Right kidney (tissue), 1 donor: ENCODE data around the gene CDC42BPA.
"Not testable (repeated sequence)": the region's sequence is repeated elsewhere in the genome, so short reads cannot be mapped to it uniquely, and the experiment has no call there.

ENCODE experiments used
- DNase-seq: peaks from one replicate; pipeline ENCODE4 v3.0.0-alpha.2; 2016

CDC42BPA gene

GRCh38 chr1:227336136-227336535, 17.8 kb upstream of the CDC42BPA start:
- DNase-seq = not testable (repeated sequence)

GRCh38 chr1:227335242-227336020, 17.1 kb upstream of the CDC42BPA start:
- no peak for DNase-seq

DNA sequence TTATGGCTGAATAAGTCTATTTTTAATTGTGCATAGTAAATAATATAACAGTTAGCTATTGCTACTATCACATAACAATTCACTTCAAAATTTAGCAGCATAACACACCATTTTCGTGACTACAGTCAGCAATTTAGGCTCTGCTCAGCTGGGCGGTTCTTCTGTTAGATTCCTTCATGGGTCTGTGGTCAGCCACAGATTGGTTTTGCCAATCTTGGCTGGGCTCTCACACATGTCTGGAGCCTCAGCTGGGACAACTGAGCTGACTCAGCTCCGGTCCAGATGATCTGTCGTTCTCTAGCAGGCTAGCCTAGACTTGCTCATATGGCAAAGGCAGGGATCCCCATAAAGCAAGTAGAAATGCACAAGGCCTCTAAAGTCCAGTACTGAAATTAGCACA, 15.1 kb upstream of the CDC42BPA start:
- DNase-seq = no peak

- DNase-seq = no peak
These were observed 12.2 kb upstream of the CDC42BPA start for GRCh38 chr1:227330279-227331076.

DNA sequence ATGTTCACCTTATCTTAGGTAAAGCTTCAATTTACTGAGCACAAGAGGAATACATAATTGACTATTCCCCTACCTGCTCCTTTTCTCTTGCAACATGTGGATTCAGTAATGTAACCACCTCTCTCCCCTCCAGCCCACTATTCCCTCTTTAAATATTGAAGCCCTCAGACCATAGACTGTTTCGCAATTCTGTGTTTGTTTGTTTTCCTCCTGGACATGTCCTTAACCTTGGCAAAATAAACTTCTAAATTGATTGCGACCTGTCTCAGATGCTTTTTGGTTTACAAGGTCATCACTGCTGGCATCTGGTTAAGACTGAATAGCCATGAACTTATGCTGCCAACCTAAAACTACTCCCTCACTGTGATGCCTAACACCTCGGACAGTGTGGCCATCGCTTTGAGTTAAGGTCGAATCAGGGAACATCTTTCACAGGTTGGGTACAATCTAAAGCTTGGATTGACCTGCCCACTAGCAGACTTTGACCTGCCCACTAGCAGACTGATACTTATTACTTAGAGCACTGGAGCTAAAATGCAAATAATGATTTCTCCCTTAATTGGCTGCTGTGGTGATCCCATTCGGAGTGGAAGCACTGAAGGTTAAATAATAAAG, 10.2 kb upstream of the CDC42BPA start:
- no peak for DNase-seq

GRCh38 chr1:227325156-227325555, 6.9 kb upstream of the CDC42BPA start:
- no peak for DNase-seq

- no peak for DNase-seq
These were observed 5.6 kb upstream of the CDC42BPA start for GRCh38 chr1:227323967-227324268.

DNA sequence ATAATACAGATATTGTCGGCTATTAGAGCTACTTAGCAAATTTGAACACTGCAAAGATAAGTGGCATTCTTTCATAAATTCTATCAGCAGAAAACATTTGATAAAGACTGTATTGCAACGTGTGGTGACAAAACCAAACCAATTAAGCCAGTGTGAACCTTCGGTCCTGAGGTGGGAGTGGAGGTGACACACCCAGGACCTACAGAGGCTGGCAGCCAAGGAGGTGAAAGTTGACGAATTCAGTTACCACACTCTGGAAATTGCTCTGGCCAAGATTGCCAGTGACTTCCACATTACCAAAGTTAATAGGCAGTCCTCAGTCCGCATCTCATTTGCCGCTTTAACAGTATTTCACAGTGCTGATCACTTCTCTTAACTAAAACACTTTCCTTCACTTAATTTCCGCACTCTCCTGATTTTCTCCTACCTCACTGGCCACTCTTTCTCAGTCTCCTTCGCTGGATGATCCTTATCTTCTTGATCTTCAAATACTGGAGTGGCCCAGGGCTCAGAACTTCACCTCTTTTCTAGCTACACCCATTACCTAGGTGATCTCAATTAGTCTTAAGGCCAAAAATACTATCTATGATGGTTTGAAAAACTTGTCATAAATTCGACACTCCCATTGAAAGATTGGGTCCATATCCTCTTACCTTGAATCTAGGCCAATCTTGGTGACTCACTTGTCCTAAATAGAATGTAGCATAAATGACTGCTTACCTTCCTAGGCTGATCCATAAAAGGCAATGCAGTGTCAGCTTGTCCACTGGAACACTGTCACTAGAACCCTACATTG, 5.1 kb upstream of the CDC42BPA start:
- DNase-seq = no peak

DNA sequence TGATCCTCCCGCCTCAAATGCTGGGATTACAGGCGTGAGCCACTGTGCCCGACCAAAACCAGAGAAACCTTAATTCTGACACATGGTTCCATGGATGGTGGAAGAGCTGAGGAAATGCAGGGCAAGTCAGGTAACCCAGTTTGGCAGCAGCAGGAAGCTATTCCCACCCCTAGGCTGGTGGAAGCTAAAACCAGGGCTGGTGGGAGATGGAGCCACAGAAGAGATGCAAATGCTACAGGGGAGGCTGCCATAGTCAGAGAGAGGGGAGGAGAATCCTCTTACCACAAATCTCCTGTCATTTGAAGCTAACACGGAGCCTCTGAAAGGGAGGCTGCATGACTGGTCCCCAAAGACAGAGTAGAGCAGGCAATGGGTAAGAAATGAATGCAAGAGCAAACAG, 4.1 kb upstream of the CDC42BPA start:
- DNase-seq = no peak

DNA sequence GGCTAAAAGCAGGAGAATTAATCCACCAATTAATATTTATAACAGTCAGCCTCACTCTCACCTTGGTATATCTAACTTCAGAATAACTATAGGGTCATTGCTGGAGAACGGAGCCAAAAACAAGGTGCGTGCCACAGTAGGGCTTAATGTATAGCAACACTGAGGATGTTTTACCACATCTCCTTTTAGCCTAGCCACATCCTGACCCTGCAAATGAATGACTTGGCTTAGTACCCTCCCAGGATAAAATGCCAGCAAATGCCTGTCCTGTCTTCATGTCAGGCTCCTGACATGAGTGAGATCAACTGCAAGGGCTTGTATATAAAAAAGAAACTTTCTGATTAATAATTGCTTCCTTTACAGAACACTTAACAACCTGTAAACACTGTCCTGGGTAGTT, 2.7 kb upstream of the CDC42BPA start:
- no peak for DNase-seq

- no peak for DNase-seq
These were observed 2.2 kb upstream of the CDC42BPA start for GRCh38 chr1:227320476-227320875.

DNA sequence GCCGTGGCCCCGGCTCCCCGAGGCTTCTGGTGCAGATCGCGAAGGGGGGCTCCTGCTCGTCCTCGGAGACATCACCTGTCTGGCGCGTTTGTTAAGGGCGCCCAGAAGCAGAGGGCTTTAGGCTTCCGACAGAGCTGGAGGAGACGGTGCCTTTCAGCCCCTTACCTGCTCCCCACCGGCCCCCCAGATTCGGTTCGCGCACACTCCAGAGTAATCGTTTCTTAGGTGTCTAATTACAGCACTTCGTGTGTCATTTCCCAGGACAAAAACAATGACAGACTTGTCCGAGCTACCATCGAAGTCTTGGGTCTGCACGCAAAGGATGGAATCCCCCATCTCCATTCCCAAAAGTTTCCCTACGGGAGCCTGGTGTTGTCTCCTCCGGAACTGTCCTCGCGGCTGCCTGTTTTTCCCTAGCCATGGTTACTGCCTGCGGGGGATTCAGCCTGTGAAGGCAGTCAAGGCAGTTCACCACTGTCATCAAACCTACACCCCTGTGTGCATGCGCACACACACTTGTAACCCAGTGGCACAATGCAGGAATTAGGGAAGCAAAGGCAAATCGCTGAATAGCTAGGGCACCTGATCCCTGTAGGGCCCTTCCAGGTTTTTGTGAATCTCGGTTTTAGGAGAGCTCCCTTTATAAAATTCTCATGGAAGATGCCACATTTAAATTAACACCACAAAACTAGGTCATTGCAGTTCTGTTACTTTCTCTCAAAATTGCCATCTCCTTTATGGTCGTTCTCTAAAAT, 738 bp upstream of the CDC42BPA start:
- peak; percentile 92 for DNase-seq

DNA sequence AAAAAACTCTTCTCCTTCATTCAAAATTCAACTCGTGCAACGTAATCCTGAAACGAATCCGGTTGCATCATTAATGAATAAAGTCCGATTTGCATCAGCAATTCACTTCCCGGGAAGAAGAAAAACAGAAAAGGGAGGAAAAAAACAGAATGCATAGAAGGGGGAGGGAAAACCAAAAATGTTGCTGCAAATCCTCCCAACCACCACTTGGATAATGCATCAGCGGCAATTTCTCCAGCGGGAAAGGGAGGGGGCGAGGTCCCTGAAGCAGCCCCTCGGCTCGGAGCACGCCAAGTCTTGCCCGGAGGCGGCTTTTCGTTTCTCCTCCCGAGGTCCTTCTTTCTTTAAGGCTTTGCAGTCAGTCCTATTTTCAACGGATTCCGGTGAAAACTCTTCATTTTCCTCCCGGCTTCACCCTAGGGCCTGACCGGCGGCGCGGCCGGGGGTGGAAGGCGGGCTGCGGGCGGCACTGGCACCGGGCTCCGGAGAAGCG, 723 bp downstream of the CDC42BPA start:
- no peak for DNase-seq

GRCh38 chr1:227317011-227317451, 1.3 kb downstream of the CDC42BPA start:
- DNase-seq = no peak

- DNase-seq = no peak
These were observed 1.8 kb downstream of the CDC42BPA start for GRCh38 chr1:227316456-227316855.

DNA sequence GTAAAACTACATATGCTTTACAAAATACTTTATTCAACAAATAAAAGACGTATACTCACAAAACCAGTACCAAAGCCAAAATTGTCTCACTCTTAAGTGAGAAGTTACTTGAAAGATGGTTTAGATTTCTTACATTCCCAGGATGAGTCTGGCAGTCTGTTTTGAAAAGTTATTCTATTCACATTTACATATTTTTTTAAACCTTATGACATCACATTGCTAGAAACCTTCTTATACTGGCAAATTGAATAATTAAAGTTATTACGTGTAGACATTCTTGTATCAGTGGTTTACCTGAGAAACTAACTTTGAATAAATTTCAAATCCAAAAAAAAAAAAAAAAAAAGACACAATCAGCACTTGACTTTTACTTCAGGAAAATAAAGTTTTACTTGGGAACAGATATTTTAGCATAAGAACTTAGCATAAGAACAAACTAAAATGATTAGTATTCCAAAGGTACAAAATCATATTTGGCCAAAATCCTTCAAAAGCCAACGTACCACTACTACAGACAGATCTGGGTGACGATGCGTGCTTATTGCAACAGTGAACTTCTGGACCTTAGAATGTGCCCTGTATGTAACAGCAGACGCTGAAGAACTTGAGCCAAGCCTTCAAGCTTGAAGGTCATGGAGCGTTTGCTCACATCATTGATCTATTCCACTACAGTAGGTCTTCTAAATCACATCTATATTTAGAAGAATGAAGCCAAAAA, 2.5 kb downstream of the CDC42BPA start:
- no peak for DNase-seq

GRCh38 chr1:227314014-227314848, 4.1 kb downstream of the CDC42BPA start:
- DNase-seq = no peak

DNA sequence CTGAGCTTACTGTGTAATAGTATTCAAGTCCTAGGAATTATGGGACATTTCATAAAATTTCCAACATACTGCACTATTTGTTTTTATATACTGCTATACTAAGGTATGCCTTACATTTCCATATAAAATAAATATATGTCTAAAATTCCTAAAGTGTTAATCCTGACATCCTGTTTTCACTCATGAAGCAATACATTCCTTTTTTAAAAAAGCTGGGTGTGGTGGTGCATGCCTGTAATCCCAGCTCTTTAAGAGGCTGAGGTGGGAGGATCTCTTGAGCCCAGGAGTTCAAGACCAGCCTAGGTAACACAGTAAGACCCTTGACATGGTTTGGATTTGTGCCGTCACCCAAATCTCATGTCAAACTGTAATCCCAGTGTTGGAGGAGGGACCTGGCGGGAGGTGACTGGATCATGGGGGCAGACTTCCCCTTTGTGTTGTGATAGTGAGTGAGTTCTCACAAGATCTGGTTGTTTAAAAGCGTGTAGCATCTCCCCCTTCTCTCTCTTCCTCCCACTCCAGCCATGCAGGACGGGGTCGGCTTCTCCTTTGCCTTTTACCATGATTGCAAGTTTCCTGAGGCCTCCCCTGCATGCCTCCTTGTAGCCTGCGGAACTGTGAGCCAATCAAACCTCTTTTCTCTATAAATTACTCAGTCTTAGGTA, 5.8 kb downstream of the CDC42BPA start:
- DNase-seq = no peak

DNA sequence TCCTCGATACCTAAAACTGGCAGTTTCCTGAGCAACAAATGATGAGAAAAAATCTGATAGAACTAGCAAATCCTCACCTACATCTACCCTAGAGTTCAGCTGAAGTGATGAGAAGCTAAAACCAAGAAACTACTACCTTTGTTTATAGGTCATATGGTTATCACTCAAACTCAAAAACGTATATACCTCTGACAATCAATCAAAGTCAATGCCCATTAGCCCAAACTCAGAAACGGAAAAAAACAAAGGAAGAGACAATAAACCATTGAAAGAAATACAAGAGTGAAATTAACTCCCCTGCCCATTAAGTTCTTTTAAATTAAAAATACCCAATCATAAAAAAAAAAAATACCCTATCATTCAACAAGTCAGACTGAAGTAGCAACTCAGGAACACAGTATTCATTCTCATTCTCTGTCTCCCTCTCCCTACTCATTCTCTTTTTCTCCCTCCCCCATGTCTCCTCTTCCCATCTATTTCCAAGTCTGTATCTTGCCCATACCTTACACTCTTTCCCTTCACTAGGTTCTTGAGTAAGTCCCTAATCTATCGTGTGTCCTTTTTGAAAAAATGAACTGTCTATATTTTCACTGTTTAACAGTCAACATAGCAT, 6.8 kb downstream of the CDC42BPA start:
- no peak for DNase-seq
